Dedifferentiated amniotic fluid mesenchymal stem cell (primary cell): ENCODE data around the gene INTS1.
"Not testable (repeated sequence)": the region's sequence is repeated elsewhere in the genome, so short reads cannot be mapped to it uniquely, and the experiment has no call there.

Experiments
- DNase-seq: peaks from one replicate; pipeline ENCODE4 v3.0.0-alpha.2; 2016; ENCODE audit errors: extremely low spot score

INTS1 gene

GRCh38 chr7:1531979-1532455, 27.8 kb upstream of the INTS1 start:
- no peak for DNase-seq

GRCh38 chr7:1531263-1531978, 27.2 kb upstream of the INTS1 start:
- no peak for DNase-seq

GRCh38 chr7:1530946-1531262, 26.7 kb upstream of the INTS1 start:
- DNase-seq, result no peak

- DNase-seq, result no peak
These were observed 25.4 kb upstream of the INTS1 start for GRCh38 chr7:1529383-1530116.

GRCh38 chr7:1526271-1526754, 22.1 kb upstream of the INTS1 start:
- no peak for DNase-seq

GRCh38 chr7:1525409-1525808, 21.2 kb upstream of the INTS1 start:
- no peak for DNase-seq

GRCh38 chr7:1523844-1524243, 19.7 kb upstream of the INTS1 start:
- no peak for DNase-seq

GRCh38 chr7:1523208-1523607, 19.0 kb upstream of the INTS1 start:
- DNase-seq, result no peak

- no peak for DNase-seq
These were observed 17.3 kb upstream of the INTS1 start for GRCh38 chr7:1521456-1521855.

GRCh38 chr7:1520539-1521234, 16.5 kb upstream of the INTS1 start:
- DNase-seq, result no peak

- DNase-seq, result not testable (repeated sequence)
These were observed 15.2 kb upstream of the INTS1 start for GRCh38 chr7:1519322-1519922.

GRCh38 chr7:1516586-1517251, 12.5 kb upstream of the INTS1 start:
- DNase-seq, result no peak

GRCh38 chr7:1515509-1515967, 11.3 kb upstream of the INTS1 start:
- not testable (repeated sequence) for DNase-seq

GRCh38 chr7:1514995-1515401, 10.8 kb upstream of the INTS1 start:
- no peak for DNase-seq

GRCh38 chr7:1514407-1514806, 10.2 kb upstream of the INTS1 start:
- no peak for DNase-seq

GRCh38 chr7:1513657-1514095, 9.5 kb upstream of the INTS1 start:
- DNase-seq, result no peak

- peak; percentile 74 for DNase-seq
These were observed 8.8 kb upstream of the INTS1 start for GRCh38 chr7:1512781-1513656.

- no peak for DNase-seq
These were observed 7.5 kb upstream of the INTS1 start for GRCh38 chr7:1511444-1512422.

- DNase-seq, result no peak
These were observed 6.6 kb upstream of the INTS1 start for GRCh38 chr7:1510780-1511154.
